ENCODE data around the gene RHOBTB1.

DNA sequence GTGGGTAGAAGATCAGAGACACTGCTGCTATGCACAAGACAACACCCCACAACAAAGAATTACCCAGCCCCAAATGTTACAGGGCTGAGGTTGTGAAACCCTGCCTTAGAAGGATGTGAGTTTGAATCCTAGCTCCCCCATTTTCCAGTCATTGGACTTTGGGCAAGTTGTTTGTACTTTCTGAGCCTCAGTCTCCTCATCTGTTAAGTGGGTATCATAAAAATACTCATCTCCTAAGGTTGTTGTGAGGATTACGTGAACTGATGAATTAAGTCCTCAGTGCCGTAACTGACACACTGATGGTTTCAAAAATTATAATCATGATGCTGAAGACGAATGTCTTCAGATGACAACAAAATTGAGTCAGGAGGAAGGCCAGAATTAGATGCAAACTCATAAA lies 30.3 kb downstream of the RHOBTB1 start:
- no peak for TF ChIP-seq EZH2phosphoT487 (IDR thresholded peaks at IDR 0.05; ENCODE audit: low read depth, severe bottlenecking, unreplicated experiment)
- TF ChIP-seq, protein P1, sequence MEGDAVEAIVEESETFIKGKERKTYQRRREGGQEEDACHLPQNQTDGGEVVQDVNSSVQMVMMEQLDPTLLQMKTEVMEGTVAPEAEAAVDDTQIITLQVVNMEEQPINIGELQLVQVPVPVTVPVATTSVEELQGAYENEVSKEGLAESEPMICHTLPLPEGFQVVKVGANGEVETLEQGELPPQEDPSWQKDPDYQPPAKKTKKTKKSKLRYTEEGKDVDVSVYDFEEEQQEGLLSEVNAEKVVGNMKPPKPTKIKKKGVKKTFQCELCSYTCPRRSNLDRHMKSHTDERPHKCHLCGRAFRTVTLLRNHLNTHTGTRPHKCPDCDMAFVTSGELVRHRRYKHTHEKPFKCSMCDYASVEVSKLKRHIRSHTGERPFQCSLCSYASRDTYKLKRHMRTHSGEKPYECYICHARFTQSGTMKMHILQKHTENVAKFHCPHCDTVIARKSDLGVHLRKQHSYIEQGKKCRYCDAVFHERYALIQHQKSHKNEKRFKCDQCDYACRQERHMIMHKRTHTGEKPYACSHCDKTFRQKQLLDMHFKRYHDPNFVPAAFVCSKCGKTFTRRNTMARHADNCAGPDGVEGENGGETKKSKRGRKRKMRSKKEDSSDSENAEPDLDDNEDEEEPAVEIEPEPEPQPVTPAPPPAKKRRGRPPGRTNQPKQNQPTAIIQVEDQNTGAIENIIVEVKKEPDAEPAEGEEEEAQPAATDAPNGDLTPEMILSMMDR (IDR thresholded peaks at IDR 0.05; ENCODE audit: poor library complexity), result no peak
